Astrocyte (in vitro differentiated cells and primary cell): ENCODE data around the gene DNAJC7.

Experiments
- CTCF ChIP-seq: IDR thresholded peaks from 2 replicates; pipeline ENCODE4 v1.5.1; 2011; ENCODE audit warnings: low read depth, mild to moderate bottlenecking, inconsistent platforms, low read length, moderate library complexity; ENCODE audit not compliant: insufficient read depth
- EZH2 ChIP-seq: IDR thresholded peaks from 2 replicates; pipeline ENCODE4 v1.6.1; 2012; ENCODE audit warnings: mild to moderate bottlenecking, low read length, inconsistent platforms; ENCODE audit not compliant: insufficient read depth

DNA sequence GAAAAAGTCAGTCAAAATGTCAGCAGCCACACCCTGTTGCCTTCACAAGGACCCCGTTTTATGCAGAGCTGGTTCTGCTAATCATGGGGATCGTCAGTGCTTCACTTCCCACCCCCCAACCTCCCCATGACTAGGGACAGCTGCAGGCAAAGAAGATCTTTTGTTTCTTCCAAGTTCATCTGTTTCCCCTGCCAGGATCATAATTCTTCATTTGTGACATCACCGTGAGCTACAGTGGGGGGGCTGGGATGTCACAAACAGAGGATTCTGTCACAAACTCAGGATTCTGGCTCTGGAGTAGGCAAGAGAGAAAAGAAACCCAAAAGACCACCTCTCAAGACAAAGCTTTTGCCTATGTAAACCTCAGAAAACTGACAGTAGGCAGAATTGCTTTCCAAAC lies 24.7 kb downstream of the DNAJC7 start:
- TF ChIP-seq CTCF (no peak), EZH2 (no peak)
